Stimulated activated CD8-positive, alpha-beta memory T cell treated with anti-CD3 and anti-CD28 coated beads, Interleukin-4, amount 100 ng/mL, for 1 hour (primary cell): Measurements from ENCODE around the gene FITM1.

Experiments
- DNase-seq, 2 donors: peaks; one replicate each; pipeline ENCODE4 v3.0.0-alpha.2; 2020; ENCODE audit warnings: low read depth in 2 of 2, low spot score in 1 of 2

FITM1 gene, protein sequence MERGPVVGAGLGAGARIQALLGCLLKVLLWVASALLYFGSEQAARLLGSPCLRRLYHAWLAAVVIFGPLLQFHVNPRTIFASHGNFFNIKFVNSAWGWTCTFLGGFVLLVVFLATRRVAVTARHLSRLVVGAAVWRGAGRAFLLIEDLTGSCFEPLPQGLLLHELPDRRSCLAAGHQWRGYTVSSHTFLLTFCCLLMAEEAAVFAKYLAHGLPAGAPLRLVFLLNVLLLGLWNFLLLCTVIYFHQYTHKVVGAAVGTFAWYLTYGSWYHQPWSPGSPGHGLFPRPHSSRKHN

DNA sequence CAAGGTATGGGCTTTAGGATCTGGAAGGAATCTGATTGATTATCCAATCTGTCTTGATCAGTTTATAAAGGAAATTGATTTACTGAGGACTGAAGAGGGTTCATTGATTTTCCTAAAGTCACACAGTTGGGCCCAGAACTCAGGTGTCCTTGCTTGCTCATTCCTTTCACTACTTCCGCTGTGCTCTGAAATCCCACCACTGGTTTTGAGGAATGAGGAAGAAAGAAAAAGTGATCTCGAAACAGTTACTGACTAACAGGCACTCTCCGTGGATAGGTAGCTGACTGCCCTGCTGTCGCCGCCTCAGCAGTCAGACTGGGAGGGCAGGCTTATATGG is at the start of gene FITM1:
Gene FITM1, plus strand, starts transcription at position 280 of the 337 bp plus-strand sequence. CDS start 905 bp downstream, outside the sequence.
- no peak for DNase-seq

- peak; percentile 31 to 32 for DNase-seq
Observed at GRCh38 chr14:24080888-24081738, 49.3 kb upstream of the FITM1 start.

GRCh38 chr14:24081739-24082211 is 48.7 kb upstream of the FITM1 start:
- no peak for DNase-seq

GRCh38 chr14:24082411-24083080 is 47.9 kb upstream of the FITM1 start:
- no peak for DNase-seq

DNA sequence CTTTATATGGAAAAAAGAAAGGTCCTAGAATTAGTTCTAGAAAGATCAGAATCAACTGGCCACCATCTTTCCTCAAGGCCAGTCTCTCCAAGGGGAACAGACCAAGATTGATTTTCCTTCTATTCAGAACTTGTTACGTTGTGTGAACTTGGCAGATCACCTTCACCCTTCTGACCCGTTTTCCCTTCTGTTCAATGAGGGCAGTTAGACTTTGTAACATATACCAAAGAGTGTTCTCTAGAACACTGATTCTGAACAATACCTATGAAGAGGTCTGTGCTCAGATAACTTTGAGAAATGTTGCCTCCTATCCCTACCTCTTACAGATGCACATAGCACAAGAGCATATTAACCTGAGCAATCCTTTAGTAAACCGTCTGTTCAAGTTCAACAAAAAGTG is 47.0 kb upstream of the FITM1 start:
- DNase-seq, result no peak

DNA sequence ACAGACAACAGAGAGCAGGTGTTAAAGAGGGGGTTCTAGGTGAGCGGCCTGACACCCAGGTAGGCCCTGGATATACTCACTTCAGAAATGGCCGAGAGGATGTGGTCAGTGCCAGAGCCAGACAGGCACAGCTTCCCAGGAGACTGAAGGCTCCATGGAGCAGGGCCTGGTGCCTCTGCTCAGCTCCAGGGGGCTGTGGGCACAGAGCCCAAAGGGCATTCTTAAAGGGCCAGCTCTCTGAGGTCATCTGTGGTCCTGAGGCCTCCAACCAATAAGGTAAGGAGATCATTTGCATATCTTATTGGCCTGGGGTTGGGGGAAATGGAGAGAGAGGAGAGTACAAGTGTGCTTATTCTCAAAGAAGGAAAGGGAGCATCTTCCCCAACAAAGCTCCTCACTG is 46.0 kb upstream of the FITM1 start:
- DNase-seq, result no peak

GRCh38 chr14:24085215-24085614 is 45.2 kb upstream of the FITM1 start:
- DNase-seq, result no peak

- DNase-seq, result no peak
Observed at GRCh38 chr14:24086193-24086955, 44.1 kb upstream of the FITM1 start.

- no peak for DNase-seq
Observed at GRCh38 chr14:24087004-24087403, 43.5 kb upstream of the FITM1 start.

GRCh38 chr14:24088095-24088494 is 42.4 kb upstream of the FITM1 start:
- DNase-seq, result no peak

GRCh38 chr14:24089890-24090289 is 40.6 kb upstream of the FITM1 start:
- DNase-seq, result no peak

DNA sequence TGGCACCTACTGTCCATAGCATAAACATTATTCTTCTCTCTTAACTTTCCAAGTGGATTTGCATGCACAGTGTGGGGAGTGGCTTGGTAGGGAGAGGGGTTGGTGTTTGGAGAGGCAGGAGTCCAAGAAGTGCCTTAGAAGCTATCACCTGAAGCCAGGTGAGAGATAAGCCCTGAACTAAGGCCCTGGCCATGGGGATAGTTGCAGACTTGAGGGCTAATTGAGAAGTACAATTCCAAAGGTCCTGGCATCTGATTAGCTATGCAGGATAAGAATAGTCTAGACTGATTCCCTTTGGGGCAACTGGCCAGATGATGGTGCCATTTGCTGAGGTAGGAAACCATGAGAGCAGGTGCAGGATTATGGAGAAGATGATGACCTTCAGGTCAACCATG is 38.4 kb upstream of the FITM1 start:
- DNase-seq, result no peak

DNA sequence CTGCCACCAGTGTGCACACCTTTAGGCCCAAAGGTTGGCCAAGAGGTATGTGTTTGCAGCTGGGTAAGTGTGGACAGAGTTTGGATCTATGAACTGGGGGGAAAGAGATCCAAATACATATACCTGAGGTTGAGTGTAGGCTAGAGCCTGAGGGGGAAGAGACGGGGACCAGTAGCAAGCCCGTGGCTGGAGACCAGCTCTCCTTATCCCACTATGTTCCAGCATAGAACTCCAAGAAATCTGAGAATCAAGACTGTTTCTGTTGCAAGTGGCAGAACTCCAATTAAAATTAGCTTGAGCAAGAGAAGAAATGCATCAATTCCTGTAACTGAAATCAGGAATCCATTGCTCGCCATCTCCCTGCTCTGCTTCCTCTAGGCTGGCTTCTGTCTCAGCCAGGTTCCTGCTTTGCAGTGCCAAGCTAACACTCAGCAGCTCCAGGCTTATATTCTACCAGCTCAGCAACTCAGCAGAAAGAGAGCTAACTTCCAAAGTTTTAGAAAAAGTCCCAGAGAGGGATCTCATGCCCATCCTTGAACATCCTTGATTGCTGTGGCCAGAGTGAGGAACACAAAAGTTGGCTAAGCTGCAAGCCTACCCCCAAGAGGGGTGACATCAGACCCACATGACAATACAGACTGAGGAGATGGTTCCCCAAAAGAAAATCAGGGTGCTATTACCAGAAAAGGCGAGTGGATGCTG is 37.8 kb upstream of the FITM1 start:
- DNase-seq, result no peak

DNA sequence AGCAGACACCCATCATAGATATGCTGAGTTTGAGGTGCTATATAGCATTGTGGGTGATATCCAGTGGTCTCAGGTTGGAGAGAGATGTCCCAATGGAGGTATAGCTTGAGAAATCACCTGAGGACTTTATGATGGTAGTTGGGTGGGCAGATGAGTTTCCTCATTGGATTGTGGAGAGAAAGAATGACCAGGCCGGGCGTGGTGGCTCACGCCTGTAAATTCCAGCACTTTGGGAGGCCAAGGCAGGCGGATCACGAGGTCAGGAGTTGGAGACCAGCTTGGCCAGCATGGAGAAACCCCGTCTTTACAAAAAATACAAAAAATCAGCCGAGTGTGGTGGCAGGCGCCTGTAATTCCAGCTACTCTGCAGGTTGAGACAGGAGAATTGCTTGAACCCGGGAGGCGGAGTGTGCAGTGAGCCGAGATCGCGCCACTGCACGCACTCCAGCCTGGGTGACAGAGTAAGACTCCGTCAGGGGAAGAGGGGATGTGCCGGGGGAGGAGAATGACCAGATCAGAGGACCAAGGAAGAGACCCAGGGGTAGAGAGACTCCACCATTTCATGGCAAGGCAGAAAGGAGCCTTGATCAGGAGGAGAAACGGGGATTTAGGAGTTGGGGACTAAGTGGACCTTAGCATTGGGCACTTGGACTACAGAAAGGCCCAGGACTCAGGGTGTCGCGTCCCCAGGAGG is 37.1 kb upstream of the FITM1 start:
- no peak for DNase-seq

DNA sequence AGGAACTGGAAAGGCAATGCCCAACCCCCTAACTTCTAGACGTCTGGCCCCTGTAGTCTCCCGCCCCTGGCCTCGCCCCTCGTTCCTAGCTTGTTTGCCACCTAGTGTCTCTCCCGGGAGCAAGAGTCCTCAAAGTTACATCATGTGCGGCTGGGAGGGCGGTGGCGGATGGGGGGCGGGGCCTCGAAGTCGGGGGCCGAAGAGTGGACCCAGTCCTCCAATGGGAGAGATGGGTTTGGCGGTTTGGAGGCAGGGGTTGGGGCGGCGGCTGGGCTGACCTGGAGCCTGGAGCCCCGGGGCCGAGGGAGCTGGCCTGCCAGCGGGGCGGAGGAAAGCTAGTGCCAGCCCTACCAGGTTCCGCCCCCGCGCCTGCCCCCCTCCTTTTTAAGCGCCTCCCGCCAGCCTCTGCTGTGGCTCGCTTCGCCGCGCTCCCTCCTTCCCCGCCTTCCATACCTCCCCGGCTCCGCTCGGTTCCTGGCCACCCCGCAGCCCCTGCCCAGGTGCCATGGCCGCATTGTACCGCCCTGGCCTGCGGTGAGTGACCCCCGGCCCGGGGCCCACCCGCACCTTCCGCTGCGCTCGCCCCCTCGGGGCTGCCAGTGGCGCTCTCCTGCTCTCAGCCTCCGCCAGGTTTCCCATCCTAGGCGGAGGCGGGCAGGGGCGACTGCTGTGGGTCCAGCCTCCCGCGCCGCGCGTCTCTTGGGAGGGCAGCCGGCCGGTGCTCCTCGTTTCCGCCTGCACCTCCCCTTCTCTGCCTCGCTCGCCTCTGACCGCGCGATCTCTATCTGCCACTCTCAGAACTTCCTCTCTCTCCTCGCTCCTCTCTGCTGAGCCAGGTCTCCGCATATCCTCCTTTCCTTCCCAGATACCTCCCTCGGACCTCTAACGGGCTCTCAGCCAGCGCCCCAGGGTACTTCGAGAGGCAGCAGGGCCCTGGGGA is 36.3 kb upstream of the FITM1 start, which contains the start of gene PCK2:
Gene PCK2, plus strand, starts transcription at position 411 of the 940 bp plus-strand sequence. Its CDS starts 95 bp downstream, at position 506.
- peak; percentile 30 to 55 for DNase-seq

DNA sequence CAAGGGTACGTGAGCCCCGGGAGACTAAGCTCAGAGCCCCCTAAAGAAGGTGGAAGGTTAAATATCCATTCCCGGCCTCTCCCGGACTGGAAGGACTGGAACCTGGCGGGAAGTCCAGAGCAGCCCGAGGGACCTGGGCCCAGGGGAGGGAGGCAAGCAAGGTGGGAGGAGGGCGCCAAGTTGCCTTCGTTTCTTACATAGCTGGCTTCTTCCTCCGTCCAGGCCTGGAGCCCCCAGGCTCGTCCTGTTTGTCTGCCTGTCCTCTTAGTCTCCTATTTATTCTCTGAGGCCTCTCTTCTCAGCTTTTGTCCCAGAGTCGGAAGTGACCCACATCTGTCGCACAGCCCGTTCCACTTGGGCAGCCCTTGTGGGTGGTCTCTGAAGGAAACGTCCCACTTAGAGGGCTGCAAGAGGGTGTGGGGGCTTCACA is 35.6 kb upstream of the FITM1 start:
- no peak for DNase-seq

GRCh38 chr14:24095271-24096068 is 35.0 kb upstream of the FITM1 start:
- no peak for DNase-seq
